Fibroblast of skin of right quadriceps (primary cell): ENCODE data around the gene MCEE.

ENCODE experiments used
- DNase-seq: peaks from one replicate; pipeline ENCODE4 v3.0.0-alpha.2; 2013

The MCEE gene

GRCh38 chr2:71074893-71075395 is 55.1 kb downstream of the MCEE start:
- DNase-seq: no peak

- DNase-seq: no peak
Measured at GRCh38 chr2:71073475-71073874, 56.6 kb downstream of the MCEE start.

GRCh38 chr2:71072492-71072891 is 57.5 kb downstream of the MCEE start:
- no peak for DNase-seq

- no peak for DNase-seq
Measured at GRCh38 chr2:71071681-71072398, 58.2 kb downstream of the MCEE start.

GRCh38 chr2:71070294-71071093 is 59.5 kb downstream of the MCEE start:
- peak; percentile 25 for DNase-seq

GRCh38 chr2:71069376-71069775 is 60.7 kb downstream of the MCEE start:
- DNase-seq: peak; percentile 33

- peak; percentile 95 for DNase-seq
Measured at GRCh38 chr2:71068218-71069035, 61.6 kb downstream of the MCEE start, which contains the start of gene NAGK. NAGK (plus strand) TSS chr2:71068648; CDS start chr2:71068684, 36 bp downstream.

- DNase-seq: no peak
Measured at GRCh38 chr2:71067567-71068217, 62.3 kb downstream of the MCEE start.

- DNase-seq: no peak
Measured at GRCh38 chr2:71066856-71067255, 63.2 kb downstream of the MCEE start.

- DNase-seq: no peak
Measured at GRCh38 chr2:71064754-71065621, 65.0 kb downstream of the MCEE start.

GRCh38 chr2:71064110-71064611 is 65.9 kb downstream of the MCEE start:
- no peak for DNase-seq

GRCh38 chr2:71063216-71063615 is 66.8 kb downstream of the MCEE start:
- DNase-seq: no peak

GRCh38 chr2:71060871-71061270 is 69.2 kb downstream of the MCEE start:
- no peak for DNase-seq

GRCh38 chr2:71060211-71060610 is 69.8 kb downstream of the MCEE start:
- DNase-seq: no peak
